Upper lobe of left lung (tissue), 4 donors: ENCODE results near the gene MAF.

Experiments
- EP300 ChIP-seq, 4 donors: sonication (generic); formaldehyde crosslinking; IDR thresholded peaks; one replicate each; pipeline ENCODE4 v1.5.1; 2017; ENCODE audit warnings: antibody characterized with exemption in 4 of 4, control low read depth in 2 of 4
- POLR2A ChIP-seq, 4 donors: fragments of 450-650 bp; IDR thresholded peaks; one replicate each; pipeline ENCODE4 v1.5.1; 2016 to 2017; ENCODE audit warnings: antibody characterized with exemption in 4 of 4, mild to moderate bottlenecking in 2 of 4
- POLR2AphosphoS5 ChIP-seq, 2 donors: sonication (generic); formaldehyde crosslinking; IDR thresholded peaks; one replicate each; pipeline ENCODE4 v1.5.1; 2017; ENCODE audit warnings: antibody characterized with exemption in 2 of 2
- TF ChIP-seq, protein P1 (sequence below), 6 experiments: fragments of 450-650 bp in 4 of 6; fragments of 200-600 bp in 2 of 6; sonication (generic) in 2 of 6; IDR thresholded peaks; one replicate each; pipeline ENCODE4 v1.5.1; 2016 to 2019; ENCODE audit warnings: antibody characterized with exemption in 6 of 6

DNA sequence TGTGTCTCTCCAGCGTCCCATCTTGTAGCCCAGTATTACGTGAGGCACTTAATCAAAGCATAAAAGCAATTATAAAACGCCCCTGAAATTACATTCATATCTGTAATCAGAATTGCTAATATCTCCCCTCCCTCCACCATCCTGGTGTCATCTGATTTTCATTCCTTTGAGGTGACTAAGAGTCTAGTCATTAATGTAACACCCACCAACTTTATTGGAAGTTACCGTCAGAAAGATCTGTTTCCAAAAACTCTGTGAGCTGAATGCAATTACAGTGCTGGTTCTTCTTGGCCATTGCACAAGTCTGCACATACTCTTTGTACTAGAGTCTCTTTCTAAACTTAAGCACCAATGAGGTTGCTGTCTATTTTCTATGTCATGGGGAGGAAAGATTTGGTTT, 12.5 kb upstream of the MAF start:
- TF ChIP-seq, protein P1, sequence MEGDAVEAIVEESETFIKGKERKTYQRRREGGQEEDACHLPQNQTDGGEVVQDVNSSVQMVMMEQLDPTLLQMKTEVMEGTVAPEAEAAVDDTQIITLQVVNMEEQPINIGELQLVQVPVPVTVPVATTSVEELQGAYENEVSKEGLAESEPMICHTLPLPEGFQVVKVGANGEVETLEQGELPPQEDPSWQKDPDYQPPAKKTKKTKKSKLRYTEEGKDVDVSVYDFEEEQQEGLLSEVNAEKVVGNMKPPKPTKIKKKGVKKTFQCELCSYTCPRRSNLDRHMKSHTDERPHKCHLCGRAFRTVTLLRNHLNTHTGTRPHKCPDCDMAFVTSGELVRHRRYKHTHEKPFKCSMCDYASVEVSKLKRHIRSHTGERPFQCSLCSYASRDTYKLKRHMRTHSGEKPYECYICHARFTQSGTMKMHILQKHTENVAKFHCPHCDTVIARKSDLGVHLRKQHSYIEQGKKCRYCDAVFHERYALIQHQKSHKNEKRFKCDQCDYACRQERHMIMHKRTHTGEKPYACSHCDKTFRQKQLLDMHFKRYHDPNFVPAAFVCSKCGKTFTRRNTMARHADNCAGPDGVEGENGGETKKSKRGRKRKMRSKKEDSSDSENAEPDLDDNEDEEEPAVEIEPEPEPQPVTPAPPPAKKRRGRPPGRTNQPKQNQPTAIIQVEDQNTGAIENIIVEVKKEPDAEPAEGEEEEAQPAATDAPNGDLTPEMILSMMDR (IDR thresholded peaks at IDR 0.05), result no peak
- TF ChIP-seq POLR2AphosphoS5 (IDR thresholded peaks at IDR 0.05) (no peak), EP300 (IDR thresholded peaks at IDR 0.05) (no peak), POLR2A (IDR thresholded peaks at IDR 0.05) (no peak)
